ENCODE results near the gene FANCC. TPM values are rescaled to one million over a fixed set of nuclear protein-coding genes. Genes with fewer than 3 reads are reported as not detected.

Gene FANCC
- total and polyA plus RNA-seq, 2 of the 13 experiments (the other 11 are each of a cell fraction or from before 2014, with no cell fraction given), result 7.4 to 8.6 TPM

GRCh38 chr9:95143591-95144561 lies 173.6 kb downstream of the FANCC start (continued):
- TF ChIP-seq MIXL1 (CRISPR knock-in tag; IDR thresholded peaks at IDR 0.05) (peak; percentile 54; the same call in 1 of the 2 replicates), MEF2D (CRISPR knock-in tag; IDR thresholded peaks at IDR 0.05) (no peak), HOXD1 (CRISPR knock-in tag; IDR thresholded peaks at IDR 0.05) (no peak), ZBTB43 (CRISPR knock-in tag; conservative IDR thresholded peaks at IDR 0.05) (no peak), ZBTB1 (CRISPR knock-in tag; IDR thresholded peaks at IDR 0.05; ENCODE audit: borderline replicate concordance) (no peak), DPF2 (CRISPR knock-in tag; IDR thresholded peaks at IDR 0.05; ENCODE audit: borderline replicate concordance, low read depth) (no peak), CCDC6 (CRISPR knock-in tag; IDR thresholded peaks at IDR 0.05) (no peak), ARNT2 (CRISPR knock-in tag; IDR thresholded peaks at IDR 0.05; ENCODE audit: low read depth) (no peak), ZBTB7A (CRISPR knock-in tag; IDR thresholded peaks at IDR 0.05) (no peak), PRDM15 (CRISPR knock-in tag; IDR thresholded peaks at IDR 0.05) (no peak), HMG20B (CRISPR knock-in tag; conservative IDR thresholded peaks at IDR 0.05) (0 out of 2 replicates have a peak, but pooled peaks have one; percentile 39), ZNF619 (CRISPR knock-in tag; IDR thresholded peaks at IDR 0.05) (no peak), ZFYVE20 (CRISPR knock-in tag; IDR thresholded peaks at IDR 0.05; ENCODE audit: borderline replicate concordance, low read depth) (no peak), BCLAF1 (IDR thresholded peaks at IDR 0.05) (no peak), ZBTB42 (CRISPR knock-in tag; IDR thresholded peaks at IDR 0.05) (peak; percentile 99), HDAC2 (CRISPR knock-in tag; IDR thresholded peaks at IDR 0.05) (peak; percentile 54; the same call in 1 of the 2 replicates), ZNF430 (CRISPR knock-in tag; IDR thresholded peaks at IDR 0.05) (no peak), HOXA7 (CRISPR knock-in tag; IDR thresholded peaks at IDR 0.05) (no peak), GPN1 (CRISPR knock-in tag; IDR thresholded peaks at IDR 0.05; ENCODE audit: borderline replicate concordance) (no peak)
